CD4-positive, alpha-beta T cell (primary cell): ENCODE results near the gene CRABP1. TPM values are rescaled to one million over a fixed set of nuclear protein-coding genes. Genes with fewer than 3 reads are reported as not detected.

Experiments
- ATAC-seq: fragments of 200-7000 bp; cut with Tn5 transposase; one replicate; pipeline ENCODE4 v1.10.0; 2022; ENCODE audit warnings: mild to moderate bottlenecking; ENCODE audit not compliant: poor library complexity
- CTCF ChIA-PET: fragments of 350-600 bp; sonication (Branson Sonifier 250); formaldehyde crosslinking; loops from one replicate; lab custom pipeline; 2021; ENCODE audit warnings: antibody characterized with exemption, inconsistent platforms; lab: Charles Lee
- POLR2A ChIA-PET: fragments of 350-600 bp; sonication (Branson Sonifier 250); formaldehyde crosslinking; loops from one replicate; lab custom pipeline; 2021; ENCODE audit warnings: antibody characterized with exemption, inconsistent platforms; lab: Charles Lee
- DNase-seq, 14 experiments: peaks; one replicate each; pipeline ENCODE4 v3.0.0-alpha.2; 2013 to 2020; ENCODE audit warnings: mixed read lengths in 2 of 14
- H3K27ac ChIP-seq, 2 donors: one replicate each; pipeline versions ENCODE4 v1.5.1 to v1.7.0; 2013; ENCODE audit warnings: low read length in 2 of 2, low read depth in 1 of 2, mild to moderate bottlenecking in 1 of 2
- H3K27me3 ChIP-seq, 2 experiments: 1 replicate in 1 of 2; 2 replicates in 1 of 2; pipeline versions ENCODE4 v1.6.1 to v1.7.0; 2013; ENCODE audit warnings: low read length in 2 of 2, control low read depth in 1 of 2, mild to moderate bottlenecking in 1 of 2, moderate library complexity in 1 of 2; ENCODE audit not compliant: insufficient read depth in 2 of 2, control insufficient read depth in 1 of 2
- H3K36me3 ChIP-seq: one replicate; pipeline ENCODE4 v1.6.1; 2013; ENCODE audit warnings: low read length, control low read depth; ENCODE audit not compliant: insufficient read depth
- H3K4me1 ChIP-seq: one replicate; pipeline ENCODE4 v1.6.1; 2013; ENCODE audit warnings: low read length, control low read depth; ENCODE audit not compliant: insufficient read depth
- H3K4me3 ChIP-seq: one replicate; pipeline ENCODE4 v1.5.1; 2013; ENCODE audit warnings: mild to moderate bottlenecking, low read length, moderate library complexity
- H3K9me3 ChIP-seq, 2 experiments: 1 replicate in 1 of 2; 2 replicates in 1 of 2; pipeline versions ENCODE4 v1.6.1 to v1.7.0; 2013; ENCODE audit warnings: low read length in 2 of 2, mild to moderate bottlenecking in 2 of 2, control low read depth in 1 of 2, moderate library complexity in 1 of 2; ENCODE audit not compliant: control insufficient read depth in 1 of 2, insufficient read depth in 1 of 2
- H3K27ac Mint-ChIP-seq: one replicate; pipeline ENCODE4 v1.8.0; 2020; ENCODE audit warnings: mixed read lengths
- H3K27me3 Mint-ChIP-seq: one replicate; pipeline ENCODE4 v1.8.0; 2021; ENCODE audit warnings: mixed read lengths
- H3K36me3 Mint-ChIP-seq: one replicate; pipeline ENCODE4 v1.8.0; 2021; ENCODE audit warnings: low read depth, mixed read lengths
- H3K4me1 Mint-ChIP-seq: one replicate; pipeline ENCODE4 v1.8.0; 2021; ENCODE audit warnings: low read depth, mixed read lengths
- H3K4me3 Mint-ChIP-seq: one replicate; pipeline ENCODE4 v1.8.0; 2020; ENCODE audit warnings: mild to moderate bottlenecking, mixed read lengths
- H3K9me3 Mint-ChIP-seq: one replicate; pipeline ENCODE4 v1.8.0; 2020; ENCODE audit warnings: mixed read lengths
- CTCF ChIP-seq: fragments of 200-600 bp; IDR thresholded peaks from one replicate; pipeline ENCODE4 v1.8.0; 2022; ENCODE audit warnings: antibody characterized with exemption, mild to moderate bottlenecking
- intact Hi-C, 2 experiments: fragments of 100-400 bp; cut with DNase I in 1 of 2; cut with micrococcal nuclease in 1 of 2; formaldehyde crosslinking; loops; one replicate each; pipeline versions ENCODE4 v1.15.1 to v1.9.0; 2023 to 2025; cut with DNase I, micrococcal nuclease
- total RNA-seq, 174 experiments: library from RNA in 2 of 174; stranded (reverse) in 2 of 174; gene quantifications; one replicate each; pipeline ENCODE4 v1.2.3 and lab custom pipeline; 2021 to 2026

CRABP1 gene
- total RNA-seq, 2 experiments from 2014 or later: not detected

- Mint-ChIP-seq H3K9me3 (no peaks in the 10 kb centered on the region), H3K4me3 (no peak overlapping the region), H3K27ac (no peak overlapping the region), H3K4me1 (no peaks in the 10 kb centered on the region), H3K27me3 (peaks cover 35% of the 10 kb centered on the region), H3K36me3 (no peaks in the 10 kb centered on the region)
- ChIA-PET CTCF (no interaction called here), POLR2A (no interaction called here)
- no peaks in the 10 kb centered on the region for H3K36me3 ChIP-seq
- DNase-seq (no peak), ATAC-seq (no peak)
- H3K9me3 ChIP-seq: no peaks in the 10 kb centered on the region
- TF ChIP-seq CTCF: no peak
- intact Hi-C loops: no loop called here
- no peaks in the 10 kb centered on the region for H3K4me1 ChIP-seq
- H3K27ac ChIP-seq: no peak overlapping the region
- H3K27me3 ChIP-seq: peaks cover 3 to 6% of the 10 kb centered on the region in 2 experiments
- H3K4me3 ChIP-seq: no peak overlapping the region
These were observed 50.1 kb downstream of the CRABP1 start for GRCh38 chr15:78390242-78390641.

GRCh38 chr15:78390826-78391225 lies 50.7 kb downstream of the CRABP1 start:
- no peak overlapping the region for H3K4me3 Mint-ChIP-seq
- H3K27me3 Mint-ChIP-seq: peaks cover 29% of the 10 kb centered on the region
- no peak overlapping the region for H3K27ac ChIP-seq
- H3K36me3 ChIP-seq: no peaks in the 10 kb centered on the region
- no peaks in the 10 kb centered on the region for H3K9me3 Mint-ChIP-seq
- DNase-seq (no peak), ATAC-seq (no peak)
- CTCF ChIA-PET: no interaction called here
- H3K36me3 Mint-ChIP-seq: no peaks in the 10 kb centered on the region
- H3K4me1 Mint-ChIP-seq: no peaks in the 10 kb centered on the region
- H3K27ac Mint-ChIP-seq: no peak overlapping the region
- no peaks in the 10 kb centered on the region for H3K9me3 ChIP-seq
- POLR2A ChIA-PET: no interaction called here
- no peak overlapping the region for H3K4me3 ChIP-seq
- H3K4me1 ChIP-seq: no peaks in the 10 kb centered on the region
- intact Hi-C loops: no loop called here
- H3K27me3 ChIP-seq: peaks cover 3 to 6% of the 10 kb centered on the region in 2 experiments
- no peak for TF ChIP-seq CTCF

- no peaks in the 10 kb centered on the region for H3K9me3 ChIP-seq
- intact Hi-C loops: no loop called here
- no peak overlapping the region for H3K27ac ChIP-seq
- CTCF ChIA-PET: no interaction called here
- H3K4me1 ChIP-seq: no peaks in the 10 kb centered on the region
- TF ChIP-seq CTCF: no peak
- peaks cover 0 to 4% of the 10 kb centered on the region in 2 experiments for H3K27me3 ChIP-seq
- POLR2A ChIA-PET: no interaction called here
- no peaks in the 10 kb centered on the region for H3K36me3 ChIP-seq
- no peaks in the 10 kb centered on the region for H3K36me3 Mint-ChIP-seq
- no peak overlapping the region for H3K27ac Mint-ChIP-seq
- H3K4me3 ChIP-seq: no peak overlapping the region
- no peaks in the 10 kb centered on the region for H3K9me3 Mint-ChIP-seq
- no peaks in the 10 kb centered on the region for H3K4me1 Mint-ChIP-seq
- H3K4me3 Mint-ChIP-seq: no peak overlapping the region
- DNase-seq (no peak), ATAC-seq (no peak)
- peaks cover 20% of the 10 kb centered on the region for H3K27me3 Mint-ChIP-seq
These were observed 51.6 kb downstream of the CRABP1 start for GRCh38 chr15:78391781-78392180.
